HL-60 (cell line): ENCODE data around the gene TSHZ2.

ENCODE experiments used
- DNase-seq, 2 experiments: peaks; one replicate each; pipeline ENCODE4 v3.0.0-alpha.2; 2010 to 2020; ENCODE audit warnings: low read depth in 1 of 2, low spot score in 1 of 2
- H3K27ac ChIP-seq: fragments of 250-450 bp; sonication (Bioruptor Pico); replicated peaks from 2 replicates; pipeline ENCODE4 v1.5.1; 2020; ENCODE audit warnings: mild to moderate bottlenecking, moderate library complexity
- H3K27me3 ChIP-seq: fragments of 250-450 bp; sonication (Bioruptor Pico); 2 replicates; pipeline ENCODE4 v1.5.1; 2021; ENCODE audit warnings: mild to moderate bottlenecking, moderate library complexity; ENCODE audit not compliant: insufficient read depth, poor library complexity, severe bottlenecking
- H3K4me3 ChIP-seq: replicated peaks from 2 replicates; pipeline ENCODE4 v1.5.1; 2011; ENCODE audit warnings: mild to moderate bottlenecking, control low read depth, low read length; ENCODE audit not compliant: insufficient read depth
- GABPA ChIP-seq: IDR thresholded peaks from 2 replicates; pipeline ENCODE4 v1.6.1; 2012; ENCODE audit warnings: low read depth
- POLR2AphosphoS5 ChIP-seq: IDR thresholded peaks from 2 replicates; pipeline ENCODE4 v1.6.1; 2012; ENCODE audit warnings: low read depth
- SPI1 ChIP-seq: IDR thresholded peaks from 2 replicates; pipeline ENCODE4 v1.6.1; 2012; ENCODE audit warnings: low read depth, mild to moderate bottlenecking, borderline replicate concordance
- TF ChIP-seq, protein P1 (sequence below): IDR thresholded peaks from 2 replicates; pipeline ENCODE4 v1.6.1; 2012; ENCODE audit warnings: low read depth; ENCODE audit not compliant: insufficient replicate concordance
- TF ChIP-seq, protein P2 (sequence below): IDR thresholded peaks from one replicate; pipeline ENCODE4 v1.5.1; 2011; ENCODE audit warnings: low read length, control low read depth, inconsistent platforms; ENCODE audit not compliant: insufficient read depth

The TSHZ2 gene

DNA sequence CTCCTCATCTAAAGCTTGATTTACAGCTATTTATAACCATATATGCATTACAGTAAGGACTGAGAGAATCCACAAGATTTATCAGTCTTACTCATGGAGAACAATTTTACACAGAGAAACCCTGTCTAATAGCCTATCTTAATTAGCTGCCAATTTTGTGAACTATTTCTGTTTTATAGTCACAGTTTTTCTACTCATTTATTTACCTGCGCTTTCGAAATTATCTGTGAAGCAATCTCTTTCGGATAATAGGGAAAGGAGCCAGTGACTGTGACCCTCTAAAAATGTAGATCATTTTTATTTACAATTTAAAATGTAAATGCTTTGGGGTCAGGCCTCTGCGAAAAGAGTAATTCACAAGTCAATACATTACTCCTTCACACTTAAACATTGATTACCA is 98.1 kb downstream of the TSHZ2 start:
- H3K4me3 ChIP-seq, result no peak overlapping the region
- TF ChIP-seq, protein P1, sequence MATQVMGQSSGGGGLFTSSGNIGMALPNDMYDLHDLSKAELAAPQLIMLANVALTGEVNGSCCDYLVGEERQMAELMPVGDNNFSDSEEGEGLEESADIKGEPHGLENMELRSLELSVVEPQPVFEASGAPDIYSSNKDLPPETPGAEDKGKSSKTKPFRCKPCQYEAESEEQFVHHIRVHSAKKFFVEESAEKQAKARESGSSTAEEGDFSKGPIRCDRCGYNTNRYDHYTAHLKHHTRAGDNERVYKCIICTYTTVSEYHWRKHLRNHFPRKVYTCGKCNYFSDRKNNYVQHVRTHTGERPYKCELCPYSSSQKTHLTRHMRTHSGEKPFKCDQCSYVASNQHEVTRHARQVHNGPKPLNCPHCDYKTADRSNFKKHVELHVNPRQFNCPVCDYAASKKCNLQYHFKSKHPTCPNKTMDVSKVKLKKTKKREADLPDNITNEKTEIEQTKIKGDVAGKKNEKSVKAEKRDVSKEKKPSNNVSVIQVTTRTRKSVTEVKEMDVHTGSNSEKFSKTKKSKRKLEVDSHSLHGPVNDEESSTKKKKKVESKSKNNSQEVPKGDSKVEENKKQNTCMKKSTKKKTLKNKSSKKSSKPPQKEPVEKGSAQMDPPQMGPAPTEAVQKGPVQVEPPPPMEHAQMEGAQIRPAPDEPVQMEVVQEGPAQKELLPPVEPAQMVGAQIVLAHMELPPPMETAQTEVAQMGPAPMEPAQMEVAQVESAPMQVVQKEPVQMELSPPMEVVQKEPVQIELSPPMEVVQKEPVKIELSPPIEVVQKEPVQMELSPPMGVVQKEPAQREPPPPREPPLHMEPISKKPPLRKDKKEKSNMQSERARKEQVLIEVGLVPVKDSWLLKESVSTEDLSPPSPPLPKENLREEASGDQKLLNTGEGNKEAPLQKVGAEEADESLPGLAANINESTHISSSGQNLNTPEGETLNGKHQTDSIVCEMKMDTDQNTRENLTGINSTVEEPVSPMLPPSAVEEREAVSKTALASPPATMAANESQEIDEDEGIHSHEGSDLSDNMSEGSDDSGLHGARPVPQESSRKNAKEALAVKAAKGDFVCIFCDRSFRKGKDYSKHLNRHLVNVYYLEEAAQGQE, result no peak
- TF ChIP-seq, protein P2, sequence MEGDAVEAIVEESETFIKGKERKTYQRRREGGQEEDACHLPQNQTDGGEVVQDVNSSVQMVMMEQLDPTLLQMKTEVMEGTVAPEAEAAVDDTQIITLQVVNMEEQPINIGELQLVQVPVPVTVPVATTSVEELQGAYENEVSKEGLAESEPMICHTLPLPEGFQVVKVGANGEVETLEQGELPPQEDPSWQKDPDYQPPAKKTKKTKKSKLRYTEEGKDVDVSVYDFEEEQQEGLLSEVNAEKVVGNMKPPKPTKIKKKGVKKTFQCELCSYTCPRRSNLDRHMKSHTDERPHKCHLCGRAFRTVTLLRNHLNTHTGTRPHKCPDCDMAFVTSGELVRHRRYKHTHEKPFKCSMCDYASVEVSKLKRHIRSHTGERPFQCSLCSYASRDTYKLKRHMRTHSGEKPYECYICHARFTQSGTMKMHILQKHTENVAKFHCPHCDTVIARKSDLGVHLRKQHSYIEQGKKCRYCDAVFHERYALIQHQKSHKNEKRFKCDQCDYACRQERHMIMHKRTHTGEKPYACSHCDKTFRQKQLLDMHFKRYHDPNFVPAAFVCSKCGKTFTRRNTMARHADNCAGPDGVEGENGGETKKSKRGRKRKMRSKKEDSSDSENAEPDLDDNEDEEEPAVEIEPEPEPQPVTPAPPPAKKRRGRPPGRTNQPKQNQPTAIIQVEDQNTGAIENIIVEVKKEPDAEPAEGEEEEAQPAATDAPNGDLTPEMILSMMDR, result no peak
- TF ChIP-seq GABPA (no peak), POLR2AphosphoS5 (no peak), SPI1 (no peak)
- no peak overlapping the region for H3K27ac ChIP-seq
- peaks cover 7% of the 10 kb centered on the region for H3K27me3 ChIP-seq
- no peak for DNase-seq

GRCh38 chr20:53070706-53071392 is 98.7 kb downstream of the TSHZ2 start:
- H3K4me3 ChIP-seq, result no peak overlapping the region
- no peak for DNase-seq

GRCh38 chr20:53071833-53072232 is 99.7 kb downstream of the TSHZ2 start:
- Histone ChIP-seq H3K4me3 (no peak overlapping the region), H3K27ac (no peak overlapping the region), H3K27me3 (peaks cover 7% of the 10 kb centered on the region)
- TF ChIP-seq GABPA (no peak), POLR2AphosphoS5 (no peak), SPI1 (no peak)
- TF ChIP-seq, protein P1, result no peak
- TF ChIP-seq, protein P2, result no peak
- no peak for DNase-seq

More at GRCh38 chr20:53070706-53071392, 98.7 kb downstream of the TSHZ2 start:
- no peak overlapping the region for H3K27ac ChIP-seq
- H3K27me3 ChIP-seq, result peaks cover 7% of the 10 kb centered on the region
- TF ChIP-seq POLR2AphosphoS5, result no peak
- TF ChIP-seq, protein P1, result no peak
- TF ChIP-seq SPI1, result no peak
- TF ChIP-seq, protein P2, result no peak
- TF ChIP-seq GABPA, result no peak
